Endothelial cell (in vitro differentiated cells): ENCODE measurements around the gene USF2. TPM values are rescaled to one million over a fixed set of nuclear protein-coding genes. Genes with fewer than 3 reads are reported as not detected.
A peak's percentile ranks its signal among the peaks of the same experiment; 100 is the strongest.

Source experiments
- DNase-seq: peaks from one replicate; pipeline ENCODE4 v3.0.0; 2021; ENCODE audit warnings: low spot score
- H3K27ac Mint-ChIP-seq: one replicate; pipeline ENCODE4 v1.8.0; 2021; ENCODE audit warnings: mixed read lengths, inconsistent platforms; ENCODE audit not compliant: unreplicated experiment
- H3K27me3 Mint-ChIP-seq: one replicate; pipeline ENCODE4 v1.8.0; 2021; ENCODE audit warnings: mild to moderate bottlenecking, moderate library complexity, mixed read lengths, inconsistent platforms; ENCODE audit not compliant: unreplicated experiment
- H3K36me3 Mint-ChIP-seq: one replicate; pipeline ENCODE4 v1.8.0; 2021; ENCODE audit warnings: mild to moderate bottlenecking, low read depth, mixed read lengths, inconsistent platforms; ENCODE audit not compliant: unreplicated experiment
- H3K4me1 Mint-ChIP-seq: one replicate; pipeline ENCODE4 v1.8.0; 2021; ENCODE audit warnings: mild to moderate bottlenecking, mixed read lengths, inconsistent platforms; ENCODE audit not compliant: unreplicated experiment
- H3K4me3 Mint-ChIP-seq: one replicate; pipeline ENCODE4 v1.8.0; 2021; ENCODE audit warnings: mild to moderate bottlenecking, mixed read lengths, inconsistent platforms; ENCODE audit not compliant: unreplicated experiment
- H3K9me3 Mint-ChIP-seq: one replicate; pipeline ENCODE4 v1.8.0; 2021; ENCODE audit warnings: mixed read lengths, inconsistent platforms; ENCODE audit not compliant: unreplicated experiment
- total RNA-seq: library from RNA; stranded (reverse); fragmentation: NEBNext Ultra II Directional; extraction: Animal tissue kit (Norgen Biotek cat#: 25700); gene quantifications from one replicate; pipeline ENCODE4 v1.2.1, GENCODE V29; 2021; ENCODE audit not compliant: unreplicated experiment
- TF ChIP-seq, protein P1 (sequence below): fragments of 200-600 bp; sonication (generic); IDR thresholded peaks from one replicate; pipeline ENCODE4 v1.5.0; 2021; ENCODE audit warnings: antibody characterized with exemption; ENCODE audit not compliant: unreplicated experiment

The USF2 gene
- total RNA-seq, 1 donor from 2014 or later = 92.2 TPM

DNA sequence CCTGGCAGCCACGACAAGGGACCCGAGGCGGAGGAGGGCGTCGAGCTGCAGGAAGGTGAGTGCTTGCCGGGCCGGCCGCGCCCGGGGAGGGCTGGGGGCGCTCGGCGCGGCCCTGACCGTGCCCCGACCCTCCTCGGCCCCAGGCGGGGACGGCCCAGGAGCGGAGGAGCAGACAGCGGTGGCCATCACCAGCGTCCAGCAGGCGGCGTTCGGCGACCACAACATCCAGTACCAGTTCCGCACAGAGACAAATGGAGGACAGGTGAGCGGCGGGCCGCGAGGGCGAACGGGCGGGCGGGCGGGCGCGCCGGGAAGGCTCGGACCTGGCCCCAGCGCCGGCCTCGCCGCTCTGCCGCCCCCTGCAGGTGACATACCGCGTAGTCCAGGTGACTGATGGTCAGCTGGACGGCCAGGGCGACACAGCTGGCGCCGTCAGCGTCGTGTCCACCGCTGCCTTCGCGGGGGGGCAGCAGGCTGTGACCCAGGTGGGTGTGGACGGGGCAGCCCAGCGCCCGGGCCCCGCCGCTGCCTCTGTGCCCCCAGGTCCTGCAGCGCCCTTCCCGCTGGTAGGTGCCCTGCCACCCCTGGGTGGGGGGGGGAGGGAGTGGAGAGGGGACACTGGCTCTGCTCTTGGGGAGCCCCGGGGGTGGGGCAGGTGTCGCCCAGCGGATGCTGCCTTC, 816 bp downstream of the USF2 start:
- H3K9me3 Mint-ChIP-seq = no peaks in the 10 kb centered on the region
- H3K36me3 Mint-ChIP-seq = peaks cover 32% of the 10 kb centered on the region
- peak overlapping the region; percentile 88 for H3K4me3 Mint-ChIP-seq
- H3K27ac Mint-ChIP-seq = peak overlapping the region; percentile 72
- peaks cover 9% of the 10 kb centered on the region for H3K27me3 Mint-ChIP-seq
- H3K4me1 Mint-ChIP-seq = peaks cover 9% of the 10 kb centered on the region
- TF ChIP-seq, protein P1, sequence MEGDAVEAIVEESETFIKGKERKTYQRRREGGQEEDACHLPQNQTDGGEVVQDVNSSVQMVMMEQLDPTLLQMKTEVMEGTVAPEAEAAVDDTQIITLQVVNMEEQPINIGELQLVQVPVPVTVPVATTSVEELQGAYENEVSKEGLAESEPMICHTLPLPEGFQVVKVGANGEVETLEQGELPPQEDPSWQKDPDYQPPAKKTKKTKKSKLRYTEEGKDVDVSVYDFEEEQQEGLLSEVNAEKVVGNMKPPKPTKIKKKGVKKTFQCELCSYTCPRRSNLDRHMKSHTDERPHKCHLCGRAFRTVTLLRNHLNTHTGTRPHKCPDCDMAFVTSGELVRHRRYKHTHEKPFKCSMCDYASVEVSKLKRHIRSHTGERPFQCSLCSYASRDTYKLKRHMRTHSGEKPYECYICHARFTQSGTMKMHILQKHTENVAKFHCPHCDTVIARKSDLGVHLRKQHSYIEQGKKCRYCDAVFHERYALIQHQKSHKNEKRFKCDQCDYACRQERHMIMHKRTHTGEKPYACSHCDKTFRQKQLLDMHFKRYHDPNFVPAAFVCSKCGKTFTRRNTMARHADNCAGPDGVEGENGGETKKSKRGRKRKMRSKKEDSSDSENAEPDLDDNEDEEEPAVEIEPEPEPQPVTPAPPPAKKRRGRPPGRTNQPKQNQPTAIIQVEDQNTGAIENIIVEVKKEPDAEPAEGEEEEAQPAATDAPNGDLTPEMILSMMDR = peak; percentile 99
- DNase-seq = peak; percentile 94

DNA sequence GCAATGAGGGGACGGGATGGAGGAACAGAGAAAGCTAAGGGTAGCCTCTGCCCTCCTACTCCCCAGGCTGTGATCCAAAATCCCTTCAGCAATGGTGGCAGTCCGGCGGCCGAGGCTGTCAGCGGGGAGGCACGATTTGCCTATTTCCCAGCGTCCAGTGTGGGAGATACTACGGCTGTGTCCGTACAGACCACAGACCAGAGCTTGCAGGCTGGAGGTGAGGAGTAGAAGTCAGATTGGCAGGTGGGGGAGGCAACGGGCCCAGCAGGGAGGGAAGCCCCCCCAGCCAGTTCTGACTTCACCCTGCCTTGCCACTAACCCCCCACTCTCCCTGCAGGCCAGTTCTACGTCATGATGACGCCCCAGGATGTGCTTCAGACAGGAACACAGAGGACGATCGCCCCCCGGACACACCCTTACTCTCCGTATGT, 1.6 kb downstream of the USF2 start:
- no peaks in the 10 kb centered on the region for H3K9me3 Mint-ChIP-seq
- H3K27me3 Mint-ChIP-seq = peaks cover 9% of the 10 kb centered on the region
- H3K36me3 Mint-ChIP-seq = peaks cover 38% of the 10 kb centered on the region
- TF ChIP-seq, protein P1 = no peak
- peak overlapping the region; percentile 49 for H3K4me3 Mint-ChIP-seq
- peak overlapping the region; percentile 72 for H3K27ac Mint-ChIP-seq
- DNase-seq = no peak
- peaks cover 9% of the 10 kb centered on the region for H3K4me1 Mint-ChIP-seq

DNA sequence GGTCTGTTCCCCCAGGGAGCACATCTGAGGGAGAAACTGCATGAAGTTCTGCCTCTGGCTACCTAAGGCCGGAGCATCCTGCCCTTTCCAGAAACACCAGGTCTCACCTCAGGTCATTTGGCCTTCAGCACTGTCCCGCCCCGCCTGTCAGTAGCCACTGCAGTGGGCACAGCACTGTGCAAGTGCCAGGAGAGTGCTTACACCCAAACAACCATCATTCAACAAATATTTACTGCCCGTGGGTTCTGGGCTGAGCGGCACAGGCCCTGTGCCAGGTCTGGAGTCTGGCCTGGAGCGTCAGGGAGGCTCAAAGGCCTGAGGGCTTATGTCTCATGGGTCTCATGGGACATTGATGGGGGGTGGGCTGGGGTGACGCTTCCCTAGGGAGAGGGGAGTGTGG, 2.8 kb downstream of the USF2 start:
- TF ChIP-seq, protein P1 = no peak
- peaks cover 9% of the 10 kb centered on the region for H3K4me1 Mint-ChIP-seq
- DNase-seq = no peak
- H3K4me3 Mint-ChIP-seq = peak overlapping the region; percentile 34
- no peak overlapping the region for H3K27ac Mint-ChIP-seq
- peaks cover 9% of the 10 kb centered on the region for H3K27me3 Mint-ChIP-seq
- no peaks in the 10 kb centered on the region for H3K9me3 Mint-ChIP-seq
- H3K36me3 Mint-ChIP-seq = peaks cover 43% of the 10 kb centered on the region

DNA sequence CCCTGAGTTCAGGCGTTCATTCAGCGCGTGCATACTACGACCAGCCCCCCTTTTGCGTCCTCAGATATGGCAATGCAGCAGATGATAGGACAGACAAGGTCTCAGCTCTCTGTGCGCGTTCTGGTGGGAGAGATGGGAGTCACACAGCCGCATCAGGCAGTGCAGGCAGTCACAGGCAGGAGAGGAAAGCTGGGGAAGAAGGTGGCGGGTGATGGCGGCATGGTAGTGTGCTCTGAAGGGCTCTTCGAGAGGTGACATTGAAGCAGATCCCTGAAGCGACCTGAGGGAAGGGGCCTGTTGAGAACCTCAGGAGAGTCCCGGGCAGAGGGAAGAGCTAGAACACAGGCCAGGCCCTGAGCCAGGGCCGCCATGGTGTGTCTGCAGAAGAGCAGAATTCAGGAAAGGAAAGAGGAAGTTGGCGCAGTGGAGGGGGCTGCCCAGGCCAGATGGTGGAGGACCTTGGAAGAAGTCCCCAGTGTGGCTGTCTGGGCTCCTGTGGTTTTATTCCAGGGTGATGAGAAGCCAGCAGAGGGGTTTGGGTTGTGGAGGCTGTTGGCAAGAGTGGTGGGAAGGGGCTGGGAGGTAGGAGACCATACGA, 3.5 kb downstream of the USF2 start:
- DNase-seq = no peak
- no peak overlapping the region for H3K27ac Mint-ChIP-seq
- H3K4me3 Mint-ChIP-seq = peak overlapping the region; percentile 34
- H3K27me3 Mint-ChIP-seq = peaks cover 11% of the 10 kb centered on the region
- TF ChIP-seq, protein P1 = no peak
- H3K9me3 Mint-ChIP-seq = no peaks in the 10 kb centered on the region
- H3K4me1 Mint-ChIP-seq = peaks cover 9% of the 10 kb centered on the region
- peaks cover 47% of the 10 kb centered on the region for H3K36me3 Mint-ChIP-seq
